K562 (cell line): ENCODE measurements around the gene NFIL3. TPM values are rescaled to one million over a fixed set of nuclear protein-coding genes. Genes with fewer than 3 reads are reported as not detected.

Source experiments
- ARID1B ChIP-seq: fragments of 450-650 bp; IDR thresholded peaks from 2 replicates; pipeline ENCODE4 v1.6.1; 2016; ENCODE audit warnings: antibody characterized with exemption, mild to moderate bottlenecking, inconsistent platforms
- ARNT ChIP-seq, 2 experiments: fragments of 450-650 bp; IDR thresholded peaks; 2 replicates each; pipeline ENCODE4 v1.6.1; 2016; ENCODE audit warnings: mild to moderate bottlenecking in 1 of 2
- BACH1 ChIP-seq: fragments of 200-800 bp; sonication (Bioruptor generic); IDR thresholded peaks from 2 replicates; pipeline ENCODE4 v1.6.1; 2016; ENCODE audit warnings: missing genetic modification characterization, missing compliant biosample characterization
- CBX5 ChIP-seq: IDR thresholded peaks from 2 replicates; pipeline ENCODE4 v1.6.1; 2014; ENCODE audit warnings: low read depth, borderline replicate concordance
- COPS2 ChIP-seq: fragments of 450-650 bp; conservative IDR thresholded peaks from 2 replicates; pipeline ENCODE4 v1.6.1; 2016; ENCODE audit warnings: mild to moderate bottlenecking, moderate library complexity
- E2F3 ChIP-seq: fragments of 250-450 bp; sonication (Bioruptor Pico); IDR thresholded peaks from 2 replicates; pipeline ENCODE4 v1.4.0; 2020; ENCODE audit warnings: mild to moderate bottlenecking
- ERF ChIP-seq: fragments of 450-650 bp; formaldehyde crosslinking; IDR thresholded peaks from 2 replicates; pipeline ENCODE4 v1.4.0; 2020; ENCODE audit warnings: mild to moderate bottlenecking, mixed read lengths
- GATAD2B ChIP-seq: fragments of 450-650 bp; IDR thresholded peaks from 2 replicates; pipeline ENCODE4 v1.6.1; 2017; ENCODE audit warnings: mild to moderate bottlenecking, borderline replicate concordance
- HDAC3 ChIP-seq: fragments of 450-650 bp; IDR thresholded peaks from 2 replicates; pipeline ENCODE4 v1.6.1; 2018; ENCODE audit warnings: borderline replicate concordance, mild to moderate bottlenecking, moderate library complexity; ENCODE audit not compliant: partially characterized antibody
- MAFG ChIP-seq: fragments of 450-650 bp; conservative IDR thresholded peaks from 2 replicates; pipeline ENCODE4 v1.6.1; 2016; ENCODE audit warnings: missing genetic modification characterization, missing compliant biosample characterization
- MED1 ChIP-seq: sonication (generic); formaldehyde crosslinking; IDR thresholded peaks from 2 replicates; pipeline ENCODE4 v1.8.1; 2023; ENCODE audit warnings: missing genetic modification reagents, borderline replicate concordance
- NFE2 ChIP-seq: IDR thresholded peaks from 2 replicates; pipeline ENCODE4 v1.6.1; 2014; ENCODE audit warnings: antibody characterized with exemption, low read depth
- SRSF9 ChIP-seq: fragments of 200-400 bp; formaldehyde crosslinking; IDR thresholded peaks from 2 replicates; pipeline ENCODE4 v1.6.1; 2017; ENCODE audit warnings: low read depth, low read length, borderline replicate concordance
- STAG1 ChIP-seq: sonication (generic); formaldehyde crosslinking; IDR thresholded peaks from 2 replicates; pipeline ENCODE4 v1.5.0; 2020; ENCODE audit warnings: missing genetic modification reagents, borderline replicate concordance
- TBP ChIP-seq: optimal IDR thresholded peaks from 2 replicates; pipeline ENCODE3; 2011; ENCODE audit warnings: low read depth, low read length, improper control_type of control experiment
- TCF3 ChIP-seq: sonication (generic); formaldehyde crosslinking; IDR thresholded peaks from 2 replicates; pipeline ENCODE4 v1.4.0; 2020; ENCODE audit warnings: mild to moderate bottlenecking, missing genetic modification reagents
- TEAD4 ChIP-seq, 2 experiments: sonication (generic) in 1 of 2; formaldehyde crosslinking in 1 of 2; IDR thresholded peaks; 2 replicates each; pipeline versions ENCODE4 v1.6.1 to v1.8.0; 2012 to 2022; ENCODE audit warnings: borderline replicate concordance in 1 of 2, inconsistent platforms in 1 of 2, low read length in 1 of 2, mild to moderate bottlenecking in 1 of 2, missing genetic modification reagents in 1 of 2
- TSHZ1 ChIP-seq: fragments of 250-450 bp; sonication (Bioruptor Pico); IDR thresholded peaks from 2 replicates; pipeline ENCODE4 v1.4.0; 2020; ENCODE audit warnings: mild to moderate bottlenecking, moderate library complexity
- ZNF146 ChIP-seq: IDR thresholded peaks from one replicate; pipeline ENCODE4 v1.6.1; 2018; ENCODE audit warnings: missing compliant biosample characterization; ENCODE audit not compliant: unreplicated experiment
- polyA plus RNA-seq, 8 experiments: library from polyadenylated mRNA; depleted of rRNA in 4 of 8; stranded (reverse) in 5 of 8; unstranded in 3 of 8; fragments of >200 nt; fragmentation: Nextera tagmentation in 2 of 8; fragmentation: Illumina TruSeq in 1 of 8; extraction: Ambion mirVana in 2 of 8; extraction: Trizol in 1 of 8; gene quantifications; 2 replicates each; pipeline versions ENCODE4 v1.2.1 to v1.2.3, GENCODE V29; 2011 to 2014; ENCODE audit warnings: inconsistent platforms in 1 of 8, missing spikeins in 1 of 8
- total RNA-seq, 7 experiments: library from RNA; depleted of rRNA in 6 of 7; stranded (reverse); fragments of >200 nt in 6 of 7; fragmentation: Illumina TruSeq in 2 of 7; extraction: Trizol in 2 of 7; gene quantifications; 2 replicates each; pipeline versions ENCODE4 v1.2.1 to v1.2.3, GENCODE V29; 2011 to 2021; ENCODE audit warnings: low replicate concordance in 1 of 7
- TF ChIP-seq, protein P1 (sequence below): fragments of 250-450 bp; sonication (Bioruptor Pico); IDR thresholded peaks from 2 replicates; pipeline ENCODE4 v1.4.0; 2020; ENCODE audit warnings: mild to moderate bottlenecking, moderate library complexity, borderline replicate concordance
- TF ChIP-seq, protein P2 (sequence below): fragments of 200-800 bp; sonication (Bioruptor generic); IDR thresholded peaks from 2 replicates; pipeline ENCODE4 v1.6.1; 2017; ENCODE audit warnings: missing genetic modification characterization, missing compliant biosample characterization

The NFIL3 gene
- total and polyA plus RNA-seq, 9 of the 15 experiments (the other 6 are each of a cell fraction or from before 2014, with no cell fraction given), result 3.2 to 16.1 (median 9.3) TPM

GRCh38 chr9:91403665-91404543, 19.7 kb downstream of the NFIL3 start (continued):
- TF ChIP-seq TSHZ1 (CRISPR knock-in tag), result no peak
- no peak for TF ChIP-seq CBX5
- TF ChIP-seq, protein P1, sequence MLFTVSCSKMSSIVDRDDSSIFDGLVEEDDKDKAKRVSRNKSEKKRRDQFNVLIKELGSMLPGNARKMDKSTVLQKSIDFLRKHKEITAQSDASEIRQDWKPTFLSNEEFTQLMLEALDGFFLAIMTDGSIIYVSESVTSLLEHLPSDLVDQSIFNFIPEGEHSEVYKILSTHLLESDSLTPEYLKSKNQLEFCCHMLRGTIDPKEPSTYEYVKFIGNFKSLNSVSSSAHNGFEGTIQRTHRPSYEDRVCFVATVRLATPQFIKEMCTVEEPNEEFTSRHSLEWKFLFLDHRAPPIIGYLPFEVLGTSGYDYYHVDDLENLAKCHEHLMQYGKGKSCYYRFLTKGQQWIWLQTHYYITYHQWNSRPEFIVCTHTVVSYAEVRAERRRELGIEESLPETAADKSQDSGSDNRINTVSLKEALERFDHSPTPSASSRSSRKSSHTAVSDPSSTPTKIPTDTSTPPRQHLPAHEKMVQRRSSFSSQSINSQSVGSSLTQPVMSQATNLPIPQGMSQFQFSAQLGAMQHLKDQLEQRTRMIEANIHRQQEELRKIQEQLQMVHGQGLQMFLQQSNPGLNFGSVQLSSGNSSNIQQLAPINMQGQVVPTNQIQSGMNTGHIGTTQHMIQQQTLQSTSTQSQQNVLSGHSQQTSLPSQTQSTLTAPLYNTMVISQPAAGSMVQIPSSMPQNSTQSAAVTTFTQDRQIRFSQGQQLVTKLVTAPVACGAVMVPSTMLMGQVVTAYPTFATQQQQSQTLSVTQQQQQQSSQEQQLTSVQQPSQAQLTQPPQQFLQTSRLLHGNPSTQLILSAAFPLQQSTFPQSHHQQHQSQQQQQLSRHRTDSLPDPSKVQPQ (CRISPR knock-in tag), result no peak
- no peak for TF ChIP-seq ERF (CRISPR knock-in tag)
- peak; percentile 58 for TF ChIP-seq TEAD4 (IDR thresholded peaks at IDR 0.05; ENCODE audit: low read length)
- TF ChIP-seq TEAD4 (CRISPR knock-in tag; IDR thresholded peaks at IDR 0.05; ENCODE audit: borderline replicate concordance), result no peak
- TF ChIP-seq COPS2, result no peak
- TF ChIP-seq BACH1 (tag), result 0 out of 2 replicates have a peak, but pooled peaks have one; percentile 51
- TF ChIP-seq, protein P2, sequence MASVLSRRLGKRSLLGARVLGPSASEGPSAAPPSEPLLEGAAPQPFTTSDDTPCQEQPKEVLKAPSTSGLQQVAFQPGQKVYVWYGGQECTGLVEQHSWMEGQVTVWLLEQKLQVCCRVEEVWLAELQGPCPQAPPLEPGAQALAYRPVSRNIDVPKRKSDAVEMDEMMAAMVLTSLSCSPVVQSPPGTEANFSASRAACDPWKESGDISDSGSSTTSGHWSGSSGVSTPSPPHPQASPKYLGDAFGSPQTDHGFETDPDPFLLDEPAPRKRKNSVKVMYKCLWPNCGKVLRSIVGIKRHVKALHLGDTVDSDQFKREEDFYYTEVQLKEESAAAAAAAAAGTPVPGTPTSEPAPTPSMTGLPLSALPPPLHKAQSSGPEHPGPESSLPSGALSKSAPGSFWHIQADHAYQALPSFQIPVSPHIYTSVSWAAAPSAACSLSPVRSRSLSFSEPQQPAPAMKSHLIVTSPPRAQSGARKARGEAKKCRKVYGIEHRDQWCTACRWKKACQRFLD (CRISPR knock-in tag), result 0 out of 2 replicates have a peak, but pooled peaks have one; percentile 54
- TF ChIP-seq TCF3 (CRISPR knock-in tag), result peak; percentile 80
- no peak for TF ChIP-seq E2F3 (CRISPR knock-in tag)
- no peak for TF ChIP-seq MED1 (CRISPR knock-in tag)
- TF ChIP-seq HDAC3, result peak; percentile 41
- peak; percentile 76 for TF ChIP-seq MAFG
- peak; percentile 89 for TF ChIP-seq NFE2
- no peak for TF ChIP-seq STAG1
- TF ChIP-seq ZNF146 (CRISPR knock-in tag), result no peak
- TF ChIP-seq SRSF9, result no peak
- peak in 1 of 2 experiments; percentile 37; a peak in 1 of 4 replicates for TF ChIP-seq ARNT (IDR thresholded peaks at IDR 0.05)
- TF ChIP-seq ARID1B, result peak; percentile 86
- TF ChIP-seq TBP, result peak; percentile 29
- no peak for TF ChIP-seq GATAD2B
